Measurements from ENCODE around the gene PLXNB1.

PLXNB1 gene

DNA sequence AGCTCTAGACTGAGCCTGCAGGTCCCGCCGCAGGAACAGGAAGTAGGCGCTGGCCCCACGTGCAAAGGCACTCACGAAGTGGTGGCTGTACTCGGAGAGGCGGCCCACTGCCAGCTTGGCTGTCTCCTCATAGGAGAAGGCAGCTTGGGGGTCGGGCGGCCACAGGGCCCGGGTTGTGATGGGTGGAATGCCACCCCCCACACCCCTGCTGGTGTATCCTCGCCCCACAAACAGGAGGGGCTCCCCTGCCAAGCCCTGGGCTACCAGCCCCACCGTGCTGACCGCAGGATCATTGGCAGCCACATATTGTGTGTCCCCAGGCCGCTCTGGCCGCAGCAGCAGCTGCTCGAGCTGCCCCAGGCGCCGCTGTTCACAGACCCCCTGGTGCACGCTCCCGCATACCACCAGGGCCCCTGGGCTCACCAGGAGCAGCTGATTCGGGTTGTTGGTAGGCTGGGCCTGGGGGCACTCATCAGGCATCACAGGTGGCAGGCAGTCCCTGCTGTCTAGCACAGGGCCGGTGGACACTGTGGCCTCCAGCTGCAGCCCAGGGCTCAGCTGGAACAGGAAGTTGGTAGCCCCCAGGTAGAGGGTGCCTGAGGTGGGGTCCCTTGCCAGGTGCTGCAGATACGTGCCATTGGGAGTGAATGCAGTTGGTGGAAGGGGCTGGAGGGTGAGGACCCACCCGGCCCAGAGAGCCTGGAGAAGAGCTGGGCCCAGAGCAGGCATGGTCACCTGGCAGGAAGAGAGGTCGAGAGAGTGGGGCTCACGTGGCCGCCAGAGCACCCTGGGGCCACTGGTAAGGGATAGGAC lies 5.8 kb downstream of the PLXNB1 start:
- TF ChIP-seq CTCF (conservative IDR thresholded peaks at IDR 0.05; ENCODE audit: low read length) = no peak
- H3K4me3 ChIP-seq (ENCODE audit: low read length) = no peak overlapping the region
- DNase-seq (ENCODE audit: low read depth) = no peak

DNA sequence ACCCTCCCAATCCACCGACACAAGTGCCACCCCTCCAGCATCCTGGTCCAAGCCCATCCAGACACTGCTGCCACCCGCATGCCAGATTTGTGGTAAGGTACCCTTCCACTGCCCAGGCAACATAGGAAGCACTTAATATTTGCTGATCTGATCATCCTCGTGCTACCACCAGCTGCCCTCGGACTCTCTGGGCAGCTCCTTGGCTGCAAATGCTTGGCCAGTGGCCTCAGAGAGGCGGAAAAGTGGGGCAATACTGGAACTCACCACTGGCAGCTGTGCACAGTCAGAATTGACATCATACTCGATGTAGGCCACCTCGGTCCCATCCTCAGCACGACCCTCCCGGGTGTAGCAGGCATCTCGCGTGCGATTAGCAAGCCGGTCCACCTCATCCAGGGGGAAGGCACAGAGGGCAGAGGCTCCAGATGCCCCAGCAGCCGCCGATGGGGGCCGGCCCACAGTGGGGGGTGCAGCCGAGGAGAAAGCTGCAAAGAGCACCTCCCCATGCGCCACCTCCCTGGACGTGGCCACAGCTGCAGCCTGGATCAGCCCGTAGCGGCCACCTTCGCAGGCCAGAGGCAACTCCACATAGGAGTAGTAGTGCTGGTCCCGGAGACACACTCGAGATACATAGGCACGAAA lies 6.5 kb downstream of the PLXNB1 start:
- DNase-seq (ENCODE audit: low read depth) = no peak
- TF ChIP-seq CTCF (conservative IDR thresholded peaks at IDR 0.05; ENCODE audit: low read length) = no peak
- H3K4me3 ChIP-seq (ENCODE audit: low read length) = no peak overlapping the region

DNA sequence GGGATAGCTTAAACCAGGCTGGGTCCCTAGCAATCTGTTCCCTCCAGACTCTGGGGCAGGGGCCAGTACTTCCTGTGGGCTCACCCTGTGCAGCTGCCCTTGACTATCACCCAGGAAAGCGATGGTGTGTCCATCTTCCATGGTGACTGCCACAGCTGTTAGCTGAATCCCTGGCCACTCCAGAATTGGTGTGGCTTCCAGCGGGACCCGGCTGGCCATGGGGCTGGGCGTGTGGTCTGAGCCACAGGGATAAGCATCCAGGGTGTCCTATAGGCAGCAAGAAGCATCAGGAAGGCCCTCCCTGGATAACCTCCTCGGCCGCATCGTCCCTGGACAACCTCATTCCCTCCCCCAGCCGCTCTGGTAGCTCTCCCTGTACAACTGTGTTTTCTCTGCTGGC lies 7.2 kb downstream of the PLXNB1 start:
- no peak overlapping the region for H3K4me3 ChIP-seq (ENCODE audit: low read length)
- TF ChIP-seq CTCF (conservative IDR thresholded peaks at IDR 0.05; ENCODE audit: low read length) = no peak
- DNase-seq (ENCODE audit: low read depth) = no peak

GRCh38 chr3:48422272-48422671 lies 7.6 kb downstream of the PLXNB1 start:
- H3K4me3 ChIP-seq (ENCODE audit: low read length) = no peak overlapping the region
- no peak for DNase-seq (ENCODE audit: low read depth)
- no peak for TF ChIP-seq CTCF (conservative IDR thresholded peaks at IDR 0.05; ENCODE audit: low read length)

DNA sequence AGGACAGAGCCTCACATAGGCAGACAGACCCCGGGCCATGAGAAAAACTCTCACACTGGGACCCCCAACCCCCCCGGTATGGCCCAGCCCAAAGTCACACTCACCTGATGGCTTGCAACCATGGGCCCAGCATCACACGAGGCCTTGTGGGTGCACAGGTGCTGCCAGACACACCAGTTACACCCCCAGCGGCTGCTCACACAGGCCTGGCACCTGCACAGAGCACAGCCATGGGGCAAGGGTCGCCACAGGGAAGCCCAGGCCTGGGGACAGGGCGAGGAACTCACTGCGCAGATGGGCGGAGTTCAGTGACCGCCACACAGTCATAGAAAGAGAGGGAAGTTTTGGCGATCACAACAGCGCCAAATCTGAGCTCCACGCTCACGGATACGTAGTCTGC lies 9.3 kb downstream of the PLXNB1 start:
- TF ChIP-seq CTCF (conservative IDR thresholded peaks at IDR 0.05; ENCODE audit: low read length) = no peak
- no peak for DNase-seq (ENCODE audit: low read depth)
- no peak overlapping the region for H3K4me3 ChIP-seq (ENCODE audit: low read length)

DNA sequence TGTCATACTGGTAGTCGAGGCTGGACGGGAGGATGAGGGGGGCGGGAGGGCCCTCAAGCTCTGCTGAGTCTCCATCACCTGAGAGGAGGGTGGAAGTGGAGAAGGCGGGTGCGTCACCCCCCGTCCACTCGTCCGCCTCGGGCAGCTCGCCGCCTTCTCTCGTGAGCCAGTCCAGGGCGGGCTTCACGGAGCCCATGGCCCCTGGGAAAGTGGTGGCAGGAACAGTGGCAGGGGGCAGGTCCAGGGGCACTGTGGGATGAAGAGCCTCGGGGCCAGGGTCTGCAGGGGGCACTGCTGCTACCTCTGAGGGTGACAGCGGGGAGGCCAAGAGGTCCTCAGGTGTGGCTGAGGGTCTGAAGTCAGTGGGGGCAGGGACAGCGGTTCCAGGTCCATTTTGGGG lies 10.3 kb downstream of the PLXNB1 start:
- DNase-seq (ENCODE audit: low read depth) = no peak
- H3K4me3 ChIP-seq (ENCODE audit: low read length) = no peak overlapping the region
- TF ChIP-seq CTCF (conservative IDR thresholded peaks at IDR 0.05; ENCODE audit: low read length) = no peak

DNA sequence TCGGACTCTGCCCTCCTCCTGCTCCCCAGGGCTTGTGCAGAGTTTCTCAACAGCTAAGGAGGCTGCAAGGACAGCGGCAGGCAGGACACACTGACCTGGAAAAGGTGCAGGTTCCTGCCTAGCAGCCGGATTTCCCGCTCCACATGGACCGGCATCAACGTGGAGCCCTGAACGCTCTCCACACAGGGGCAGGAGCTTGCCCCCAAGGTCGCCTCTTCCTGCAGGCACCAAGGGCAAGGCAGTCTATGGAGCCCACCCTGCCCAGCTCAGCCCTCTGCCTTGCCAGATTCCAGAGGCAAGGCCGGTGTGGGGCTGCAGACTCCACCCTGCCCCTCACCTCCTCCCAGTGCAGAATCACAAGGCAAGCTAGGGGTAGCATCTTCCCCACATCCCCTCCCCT lies 10.7 kb downstream of the PLXNB1 start:
- TF ChIP-seq CTCF (conservative IDR thresholded peaks at IDR 0.05; ENCODE audit: low read length) = no peak

More for the DNA sequence above, 10.7 kb downstream of the PLXNB1 start:
- H3K4me3 ChIP-seq (ENCODE audit: low read length) = no peak overlapping the region
- DNase-seq (ENCODE audit: low read depth) = no peak
